ENCODE measurements around the gene TSPOAP1. TPM values are rescaled to one million over a fixed set of nuclear protein-coding genes. Genes with fewer than 3 reads are reported as not detected.
A peak's percentile ranks its signal among the peaks of the same experiment; 100 is the strongest.

TSPOAP1 gene
- total RNA-seq, 1 donor from 2014 or later = 39.7 TPM

DNA sequence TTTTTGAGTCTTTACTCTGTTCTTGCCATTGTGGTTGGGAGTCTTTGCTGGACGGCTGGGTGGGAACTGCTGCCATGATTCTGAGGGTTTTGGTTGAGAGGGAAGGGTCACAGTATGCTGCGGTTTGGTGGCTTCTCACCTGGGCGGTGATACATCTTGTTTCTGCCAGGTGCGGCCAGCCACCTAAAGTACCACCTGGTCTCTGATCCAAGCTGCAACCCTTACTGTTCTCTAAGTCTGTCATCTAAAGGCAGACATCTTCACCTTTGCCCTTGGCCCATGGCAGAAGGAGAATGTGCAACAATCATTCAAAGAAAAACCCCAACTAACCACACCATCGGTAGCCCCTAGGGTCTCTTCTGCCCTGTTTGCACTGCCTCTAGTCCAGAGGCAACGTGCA, 28.3 kb downstream of the TSPOAP1 start:
- Mint-ChIP-seq H3K4me3 (ENCODE audit: unreplicated experiment) (no peak overlapping the region), H3K4me1 (ENCODE audit: low read depth, unreplicated experiment) (peaks cover 4% of the 10 kb centered on the region), H3K36me3 (ENCODE audit: unreplicated experiment) (no peaks in the 10 kb centered on the region), H3K9me3 (ENCODE audit: unreplicated experiment) (no peaks in the 10 kb centered on the region), H3K27me3 (ENCODE audit: unreplicated experiment) (no peaks in the 10 kb centered on the region), H3K27ac (ENCODE audit: unreplicated experiment) (no peak overlapping the region)
- TF ChIP-seq, protein P1, sequence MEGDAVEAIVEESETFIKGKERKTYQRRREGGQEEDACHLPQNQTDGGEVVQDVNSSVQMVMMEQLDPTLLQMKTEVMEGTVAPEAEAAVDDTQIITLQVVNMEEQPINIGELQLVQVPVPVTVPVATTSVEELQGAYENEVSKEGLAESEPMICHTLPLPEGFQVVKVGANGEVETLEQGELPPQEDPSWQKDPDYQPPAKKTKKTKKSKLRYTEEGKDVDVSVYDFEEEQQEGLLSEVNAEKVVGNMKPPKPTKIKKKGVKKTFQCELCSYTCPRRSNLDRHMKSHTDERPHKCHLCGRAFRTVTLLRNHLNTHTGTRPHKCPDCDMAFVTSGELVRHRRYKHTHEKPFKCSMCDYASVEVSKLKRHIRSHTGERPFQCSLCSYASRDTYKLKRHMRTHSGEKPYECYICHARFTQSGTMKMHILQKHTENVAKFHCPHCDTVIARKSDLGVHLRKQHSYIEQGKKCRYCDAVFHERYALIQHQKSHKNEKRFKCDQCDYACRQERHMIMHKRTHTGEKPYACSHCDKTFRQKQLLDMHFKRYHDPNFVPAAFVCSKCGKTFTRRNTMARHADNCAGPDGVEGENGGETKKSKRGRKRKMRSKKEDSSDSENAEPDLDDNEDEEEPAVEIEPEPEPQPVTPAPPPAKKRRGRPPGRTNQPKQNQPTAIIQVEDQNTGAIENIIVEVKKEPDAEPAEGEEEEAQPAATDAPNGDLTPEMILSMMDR (IDR thresholded peaks at IDR 0.05; ENCODE audit: partially characterized antibody, unreplicated experiment) = no peak
- peak; percentile 10 for DNase-seq

DNA sequence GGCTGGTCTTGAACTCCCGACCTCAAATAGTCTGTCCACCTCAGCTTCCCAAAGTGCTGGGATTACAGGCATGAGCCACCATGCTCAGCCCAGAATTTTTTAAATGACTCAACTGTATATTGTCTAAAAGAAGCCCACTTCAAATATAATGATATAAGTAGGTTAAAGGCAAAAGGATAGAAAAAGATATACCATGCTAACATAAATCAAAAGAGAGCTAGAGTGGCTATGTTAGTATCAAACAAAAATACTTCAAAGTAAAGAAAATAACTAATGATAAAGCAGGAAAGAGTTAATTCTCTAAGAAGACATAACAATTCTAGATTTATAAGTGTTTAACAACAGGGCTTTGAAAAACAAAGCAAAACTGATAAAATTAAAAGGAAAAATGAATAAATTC, 34.6 kb downstream of the TSPOAP1 start:
- H3K4me3 Mint-ChIP-seq (ENCODE audit: unreplicated experiment) = no peak overlapping the region
- H3K4me1 Mint-ChIP-seq (ENCODE audit: low read depth, unreplicated experiment) = no peaks in the 10 kb centered on the region
- TF ChIP-seq, protein P1 (IDR thresholded peaks at IDR 0.05; ENCODE audit: partially characterized antibody, unreplicated experiment) = no peak
- H3K9me3 Mint-ChIP-seq (ENCODE audit: unreplicated experiment) = no peaks in the 10 kb centered on the region
- H3K27ac Mint-ChIP-seq (ENCODE audit: unreplicated experiment) = no peak overlapping the region
- no peak for DNase-seq
- H3K36me3 Mint-ChIP-seq (ENCODE audit: unreplicated experiment) = no peaks in the 10 kb centered on the region
- no peaks in the 10 kb centered on the region for H3K27me3 Mint-ChIP-seq (ENCODE audit: unreplicated experiment)

DNA sequence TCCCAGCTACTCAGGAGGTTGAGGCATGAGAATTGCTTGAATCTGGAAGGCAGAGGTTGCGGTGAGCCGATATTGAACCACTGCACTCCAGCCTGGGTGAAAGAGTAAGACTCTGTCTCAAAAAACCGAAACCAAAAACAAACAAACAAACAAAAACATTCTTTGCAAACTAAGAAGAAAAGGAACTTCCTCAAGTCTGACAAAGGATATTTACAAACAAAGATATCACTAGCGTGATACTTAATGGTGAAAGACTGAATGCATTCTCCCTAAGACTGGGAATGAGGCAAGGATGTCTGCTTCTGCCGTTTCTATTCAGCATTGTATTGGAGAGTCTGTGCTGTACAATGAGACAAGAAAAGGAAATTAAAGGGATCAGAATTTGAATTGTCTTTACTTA, 37.3 kb downstream of the TSPOAP1 start:
- Mint-ChIP-seq H3K36me3 (ENCODE audit: unreplicated experiment) (no peaks in the 10 kb centered on the region), H3K9me3 (ENCODE audit: unreplicated experiment) (no peaks in the 10 kb centered on the region)

DNA sequence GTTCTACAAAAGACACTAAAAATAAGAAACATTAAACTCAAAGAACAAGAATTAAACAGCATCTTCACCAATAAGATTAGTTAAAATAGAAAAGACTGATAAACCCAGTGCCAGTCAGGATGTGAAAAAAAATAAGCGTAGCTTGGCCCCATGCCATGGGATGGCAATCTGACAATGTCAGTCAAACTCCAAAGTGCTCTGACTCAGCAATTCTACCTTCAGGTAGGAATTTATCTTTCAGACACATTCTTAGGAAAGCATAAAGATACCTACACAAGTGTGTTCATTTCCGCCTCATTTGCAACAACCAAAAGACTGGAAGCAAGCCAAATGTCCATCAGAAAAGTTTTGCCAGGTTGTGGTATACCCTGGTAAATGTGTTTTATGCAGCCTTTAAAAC, 38.7 kb downstream of the TSPOAP1 start:
- Mint-ChIP-seq H3K9me3 (ENCODE audit: unreplicated experiment) (no peaks in the 10 kb centered on the region), H3K4me3 (ENCODE audit: unreplicated experiment) (no peak overlapping the region), H3K4me1 (ENCODE audit: low read depth, unreplicated experiment) (peaks cover under 1% of the 10 kb centered on the region), H3K27ac (ENCODE audit: unreplicated experiment) (no peak overlapping the region), H3K27me3 (ENCODE audit: unreplicated experiment) (no peaks in the 10 kb centered on the region), H3K36me3 (ENCODE audit: unreplicated experiment) (no peaks in the 10 kb centered on the region)
- no peak for DNase-seq
- TF ChIP-seq, protein P1 (IDR thresholded peaks at IDR 0.05; ENCODE audit: partially characterized antibody, unreplicated experiment) = no peak

More for the DNA sequence above, 37.3 kb downstream of the TSPOAP1 start:
- Mint-ChIP-seq H3K4me1 (ENCODE audit: low read depth, unreplicated experiment) (no peaks in the 10 kb centered on the region), H3K27me3 (ENCODE audit: unreplicated experiment) (no peaks in the 10 kb centered on the region), H3K27ac (ENCODE audit: unreplicated experiment) (no peak overlapping the region), H3K4me3 (ENCODE audit: unreplicated experiment) (no peak overlapping the region)
- DNase-seq = no peak
- TF ChIP-seq, protein P1 (IDR thresholded peaks at IDR 0.05; ENCODE audit: partially characterized antibody, unreplicated experiment) = no peak

DNA sequence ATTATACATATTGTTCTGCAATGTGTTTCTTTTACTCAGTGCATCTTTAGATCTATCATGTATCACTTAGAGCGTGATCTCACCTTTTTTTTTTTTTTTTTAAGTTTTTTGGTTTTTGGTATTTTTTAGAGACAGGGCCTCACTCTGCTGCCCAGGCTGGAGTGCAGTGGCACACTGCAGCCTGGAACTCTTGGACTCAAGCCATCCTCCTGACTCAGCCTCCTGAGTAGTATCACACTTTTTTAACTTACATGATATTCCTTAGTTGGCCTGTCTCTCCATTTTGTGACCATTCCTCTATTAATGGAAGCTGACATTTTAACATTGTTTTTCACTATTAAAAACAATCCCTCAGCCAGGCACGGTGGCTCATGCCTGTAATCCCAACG, 43.2 kb downstream of the TSPOAP1 start:
- TF ChIP-seq, protein P1 (IDR thresholded peaks at IDR 0.05; ENCODE audit: partially characterized antibody, unreplicated experiment) = no peak
- H3K4me1 Mint-ChIP-seq (ENCODE audit: low read depth, unreplicated experiment) = peaks cover 2% of the 10 kb centered on the region
- no peak overlapping the region for H3K27ac Mint-ChIP-seq (ENCODE audit: unreplicated experiment)
- no peak overlapping the region for H3K4me3 Mint-ChIP-seq (ENCODE audit: unreplicated experiment)
- no peak for DNase-seq
- peaks cover 5% of the 10 kb centered on the region for H3K27me3 Mint-ChIP-seq (ENCODE audit: unreplicated experiment)
- H3K36me3 Mint-ChIP-seq (ENCODE audit: unreplicated experiment) = no peaks in the 10 kb centered on the region
- no peaks in the 10 kb centered on the region for H3K9me3 Mint-ChIP-seq (ENCODE audit: unreplicated experiment)

Data from glutamatergic neuron (in vitro differentiated cells).